Small intestine (tissue), 7 donors: ENCODE measurements around the gene SOS1. TPM values are rescaled to one million over a fixed set of nuclear protein-coding genes. Genes with fewer than 3 reads are reported as not detected.

ENCODE experiments used
- DNase-seq, 2 donors: peaks; one replicate each; pipeline versions ENCODE4 v3.0.0 to v3.0.0-alpha.2; 2013
- FAIRE-seq: peaks from 2 replicates; lab custom pipeline; 2012; peaks lifted over from hg19 to GRCh38; lab: Jason Lieb, UNC
- H3K27ac ChIP-seq, 3 donors: one replicate each; pipeline ENCODE4 v1.5.1; 2013; ENCODE audit warnings: low read length in 2 of 3, mild to moderate bottlenecking in 2 of 3, control low read depth in 1 of 3, inconsistent platforms in 1 of 3, low read depth in 1 of 3, moderate library complexity in 1 of 3
- H3K27me3 ChIP-seq, 3 donors: one replicate each; pipeline ENCODE4 v1.6.1; 2013; ENCODE audit warnings: low read length in 3 of 3, inconsistent platforms in 1 of 3; ENCODE audit not compliant: control insufficient read depth in 3 of 3, insufficient read depth in 3 of 3
- H3K36me3 ChIP-seq, 3 donors: one replicate each; pipeline ENCODE4 v1.6.1; 2013; ENCODE audit warnings: low read length in 3 of 3, inconsistent platforms in 1 of 3, low read depth in 1 of 3, mild to moderate bottlenecking in 1 of 3, moderate library complexity in 1 of 3; ENCODE audit not compliant: control insufficient read depth in 3 of 3, insufficient read depth in 2 of 3
- H3K4me1 ChIP-seq, 3 donors: one replicate each; pipeline ENCODE4 v1.6.1; 2013; ENCODE audit warnings: low read length in 2 of 3, inconsistent platforms in 1 of 3, low read depth in 1 of 3, mild to moderate bottlenecking in 1 of 3, moderate library complexity in 1 of 3; ENCODE audit not compliant: control insufficient read depth in 3 of 3, insufficient read depth in 2 of 3
- H3K4me3 ChIP-seq, 3 donors: one replicate each; pipeline ENCODE4 v1.5.1; 2013; ENCODE audit warnings: low read length in 3 of 3, control low read depth in 1 of 3, inconsistent platforms in 1 of 3, low read depth in 1 of 3, mild to moderate bottlenecking in 1 of 3, moderate library complexity in 1 of 3
- H3K9me3 ChIP-seq, 2 donors: one replicate each; pipeline ENCODE4 v1.6.1; 2013; ENCODE audit warnings: low read depth in 1 of 2, low read length in 1 of 2; ENCODE audit not compliant: control insufficient read depth in 2 of 2, insufficient read depth in 1 of 2
- WGBS, 3 donors: extraction: QIAGEN DNeasy Blood & Tissue Kit; methylation state at CpG; one replicate each; pipeline ENCODE4 v1.1.7; 2013; 5-methylcytosine and 5-hydroxymethylcytosine counted together
- polyA plus RNA-seq, 4 donors: library from polyadenylated mRNA; stranded (reverse) in 3 of 4; unstranded in 1 of 4; fragments of 200-250 nt in 3 of 4; fragments of 120-200 nt in 1 of 4; gene quantifications; one replicate each; pipeline versions ENCODE4 v1.2.1 to v1.2.3, GENCODE V29; 2013
- donor health status: healthy with polysubstance abuse.
- donor health status: control.
- donor health status: control.
- donor health status: Bipolar disorder and iron deficiency.
- donor health status: healthy.

Gene SOS1
- polyA plus RNA-seq, 4 donors = 7.8 to 43.0 (median 14.3) TPM

DNA sequence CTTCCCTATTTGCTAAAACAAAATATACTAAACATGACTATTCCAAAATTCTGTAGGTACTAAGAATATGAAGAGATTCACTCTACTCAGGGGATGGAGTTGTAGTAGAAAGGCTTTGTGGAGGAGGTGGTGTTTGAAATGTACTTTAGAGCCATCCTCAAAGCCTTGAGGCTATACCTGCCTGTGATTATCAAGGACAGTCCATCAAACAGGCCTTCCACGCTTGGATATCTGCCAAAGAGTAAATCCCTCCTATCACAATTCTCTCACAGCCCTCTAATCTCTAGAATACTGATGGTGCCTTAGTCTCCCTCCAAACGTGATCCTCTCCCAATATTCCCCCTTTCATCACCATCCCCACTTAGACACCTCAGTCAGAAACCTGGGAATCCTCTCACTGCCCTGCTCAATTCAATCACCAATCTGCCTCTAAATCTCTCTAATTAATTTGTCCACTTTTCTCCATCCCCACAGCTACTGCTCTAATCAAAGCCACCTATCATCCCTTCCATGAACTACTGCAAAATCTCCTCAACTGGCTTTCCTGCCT is 13.1 kb downstream of the SOS1 start:
- FAIRE-seq (no peak), DNase-seq (peak in 1 of 2 donors; percentile 22)
- H3K4me3 ChIP-seq = no peak overlapping the region
- 23 to 46% (median 31%) methylated on average over 2 of the region's 2 CpGs for WGBS, 3 donors
- peaks cover 0 to 18% (median 2%) of the 10 kb centered on the region in 3 donors for H3K36me3 ChIP-seq
- H3K4me1 ChIP-seq = peaks cover 0 to 2% (median 0%) of the 10 kb centered on the region in 3 donors
- H3K27ac ChIP-seq = no peak overlapping the region
- H3K27me3 ChIP-seq = no peaks in the 10 kb centered on the region
- no peaks in the 10 kb centered on the region for H3K9me3 ChIP-seq

DNA sequence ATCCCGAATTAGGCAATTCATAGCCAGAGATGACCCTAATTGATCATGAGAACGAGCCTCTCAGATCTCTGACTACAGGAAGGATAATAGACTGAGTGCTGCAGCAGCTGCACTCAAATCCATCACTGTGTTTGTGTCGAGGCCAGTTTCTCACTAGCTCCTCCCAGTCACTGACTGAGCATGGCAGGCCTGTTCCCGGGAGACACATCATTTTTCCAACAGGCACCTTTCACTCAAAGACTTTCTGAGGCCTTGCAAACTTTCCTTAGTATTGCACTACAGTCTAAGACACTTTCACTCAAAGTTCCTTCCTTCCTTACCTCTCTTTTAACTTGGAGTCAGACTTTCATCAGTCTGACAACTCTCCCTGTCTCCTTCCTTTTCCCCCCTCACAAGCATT is 13.7 kb downstream of the SOS1 start:
- WGBS, 3 donors = 17 to 36% (median 29%) methylated on average over 4 of the region's 4 CpGs
- H3K36me3 ChIP-seq = peaks cover 0 to 14% (median under 1%) of the 10 kb centered on the region in 3 donors
- H3K4me1 ChIP-seq = peaks cover 0 to 2% (median 0%) of the 10 kb centered on the region in 3 donors
- H3K27me3 ChIP-seq = no peaks in the 10 kb centered on the region
- no peak overlapping the region for H3K4me3 ChIP-seq
- DNase-seq (no peak), FAIRE-seq (no peak)
- H3K27ac ChIP-seq = peak overlapping the region in 1 of 3 donors; percentile 2
- no peaks in the 10 kb centered on the region for H3K9me3 ChIP-seq

DNA sequence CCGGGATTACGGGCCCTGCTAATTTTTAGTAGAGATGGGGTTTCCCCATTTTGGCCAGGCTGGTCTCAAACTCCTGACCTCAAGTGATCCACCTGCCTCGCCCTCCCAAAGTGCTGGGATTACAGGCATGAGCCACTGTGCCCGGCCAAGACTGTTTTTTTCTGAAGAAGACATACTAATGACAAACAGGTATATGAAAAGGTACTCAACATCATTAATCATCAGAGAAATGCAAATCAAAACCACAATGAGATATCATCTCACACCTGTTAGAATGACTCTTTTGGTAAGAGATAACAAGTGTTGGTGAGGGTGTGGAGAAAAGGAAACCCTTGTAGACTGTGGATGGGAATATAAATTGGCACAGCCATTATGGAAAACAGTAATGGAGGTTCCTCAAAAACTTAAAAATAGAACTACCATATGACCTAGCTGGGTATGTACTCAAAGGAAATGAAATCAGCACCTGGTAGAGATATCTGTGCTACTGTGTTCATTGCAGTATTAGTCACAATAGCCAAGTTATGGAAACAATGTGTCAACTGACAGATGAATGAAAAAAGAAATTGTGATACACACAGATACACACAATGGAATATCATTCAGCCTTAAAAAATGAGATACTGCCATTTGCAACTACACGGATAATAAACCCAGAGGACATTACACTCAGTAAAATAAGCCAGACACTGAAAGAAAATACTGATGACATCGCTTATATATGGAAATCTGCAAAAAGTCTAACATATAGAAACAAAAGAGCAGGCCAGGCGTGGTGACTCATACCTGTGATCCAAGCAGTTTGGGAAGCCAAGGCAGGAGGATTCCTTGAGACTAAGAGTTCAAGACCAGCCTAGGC is 20.8 kb downstream of the SOS1 start:
- H3K36me3 ChIP-seq = peaks cover 0 to 11% (median 0%) of the 10 kb centered on the region in 3 donors
- WGBS, 3 donors = 84 to 92% (median 89%) methylated on average over 7 of the region's 7 CpGs
- no peaks in the 10 kb centered on the region for H3K27me3 ChIP-seq
- H3K4me1 ChIP-seq = peaks cover 0 to 6% (median 0%) of the 10 kb centered on the region in 3 donors
- DNase-seq (no peak), FAIRE-seq (no peak)
- no peaks in the 10 kb centered on the region for H3K9me3 ChIP-seq
- H3K4me3 ChIP-seq = no peak overlapping the region
- H3K27ac ChIP-seq = no peak overlapping the region

GRCh38 chr2:39099310-39099869 is 21.5 kb downstream of the SOS1 start:
- no peak overlapping the region for H3K27ac ChIP-seq
- DNase-seq (no peak), FAIRE-seq (no peak)
- peaks cover 0 to 10% (median 0%) of the 10 kb centered on the region in 3 donors for H3K4me1 ChIP-seq
- peaks cover 0 to 11% (median 0%) of the 10 kb centered on the region in 3 donors for H3K36me3 ChIP-seq
- no peaks in the 10 kb centered on the region for H3K9me3 ChIP-seq
- 79 to 92% (median 87%) methylated on average over 2 of the region's 2 CpGs for WGBS, 3 donors
- no peaks in the 10 kb centered on the region for H3K27me3 ChIP-seq
- H3K4me3 ChIP-seq = no peak overlapping the region

DNA sequence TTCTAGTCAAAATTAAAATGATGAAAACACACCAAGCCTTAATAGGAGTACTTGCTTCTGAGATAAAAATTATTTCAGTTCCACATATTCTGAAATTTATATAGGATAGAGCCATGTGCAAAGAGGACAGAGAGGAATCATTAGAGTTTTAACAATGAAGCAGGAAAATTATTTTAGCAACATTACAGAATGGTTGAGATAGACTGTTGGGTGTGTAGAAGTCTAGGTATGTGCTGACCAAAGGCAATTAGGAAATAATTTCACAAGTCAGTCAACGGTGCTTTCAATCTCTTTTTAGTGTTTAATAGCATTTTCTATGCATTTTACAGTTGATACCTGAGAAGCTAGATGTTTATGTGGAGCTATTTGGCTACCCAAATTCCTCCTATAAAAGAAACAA is 25.2 kb downstream of the SOS1 start:
- Histone ChIP-seq H3K36me3 (peaks cover 0 to 4% (median 0%) of the 10 kb centered on the region in 3 donors), H3K27ac (no peak overlapping the region), H3K4me1 (peaks cover 0 to 13% (median 3%) of the 10 kb centered on the region in 3 donors), H3K4me3 (no peak overlapping the region), H3K9me3 (no peaks in the 10 kb centered on the region), H3K27me3 (no peaks in the 10 kb centered on the region)
- FAIRE-seq (no peak), DNase-seq (no peak)
- 38 to 44% (median 43%) methylated on average over 1 of the region's 1 CpG for WGBS, 3 donors

DNA sequence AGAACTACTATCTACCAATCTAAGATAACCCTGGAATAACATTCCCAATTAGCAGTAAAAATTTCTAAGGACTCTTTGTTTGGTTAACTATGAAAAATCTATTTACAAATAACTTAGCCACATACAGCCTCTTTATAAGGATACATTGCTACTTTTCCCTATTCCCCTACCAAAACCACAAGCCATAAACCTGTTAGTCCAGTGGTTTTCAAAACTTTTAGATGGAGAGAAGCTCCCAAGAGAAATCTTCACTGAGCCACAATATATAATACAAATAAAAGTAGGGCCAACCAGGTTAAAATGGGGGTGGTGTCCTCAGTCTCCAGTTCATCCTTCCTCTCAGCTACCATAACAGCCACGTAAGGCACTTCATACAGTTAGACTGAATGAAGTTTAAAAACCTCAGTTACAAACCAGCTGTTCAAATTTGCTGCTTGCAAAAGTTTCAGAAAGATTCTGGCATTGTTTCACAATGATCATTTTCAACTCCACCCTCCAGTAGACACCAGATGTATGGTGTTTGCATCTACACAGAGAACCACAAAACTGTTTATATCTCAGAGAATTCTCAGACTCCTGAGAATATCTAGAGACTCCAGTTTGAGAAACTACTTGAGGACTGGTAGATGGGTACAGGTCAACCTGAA is 26.0 kb downstream of the SOS1 start:
- H3K4me1 ChIP-seq = peaks cover 0 to 13% (median 3%) of the 10 kb centered on the region in 3 donors
- H3K27ac ChIP-seq = peak overlapping the region in 1 of 3 donors; percentile 64
- H3K36me3 ChIP-seq = peaks cover 0 to 9% (median 0%) of the 10 kb centered on the region in 3 donors
- no peak for DNase-seq
- no peaks in the 10 kb centered on the region for H3K9me3 ChIP-seq
- H3K4me3 ChIP-seq = no peak overlapping the region
- FAIRE-seq = no peak
- H3K27me3 ChIP-seq = no peaks in the 10 kb centered on the region
- WGBS, 3 donors = 44 to 82% (median 54%) methylated on average over 1 of the region's 1 CpG

DNA sequence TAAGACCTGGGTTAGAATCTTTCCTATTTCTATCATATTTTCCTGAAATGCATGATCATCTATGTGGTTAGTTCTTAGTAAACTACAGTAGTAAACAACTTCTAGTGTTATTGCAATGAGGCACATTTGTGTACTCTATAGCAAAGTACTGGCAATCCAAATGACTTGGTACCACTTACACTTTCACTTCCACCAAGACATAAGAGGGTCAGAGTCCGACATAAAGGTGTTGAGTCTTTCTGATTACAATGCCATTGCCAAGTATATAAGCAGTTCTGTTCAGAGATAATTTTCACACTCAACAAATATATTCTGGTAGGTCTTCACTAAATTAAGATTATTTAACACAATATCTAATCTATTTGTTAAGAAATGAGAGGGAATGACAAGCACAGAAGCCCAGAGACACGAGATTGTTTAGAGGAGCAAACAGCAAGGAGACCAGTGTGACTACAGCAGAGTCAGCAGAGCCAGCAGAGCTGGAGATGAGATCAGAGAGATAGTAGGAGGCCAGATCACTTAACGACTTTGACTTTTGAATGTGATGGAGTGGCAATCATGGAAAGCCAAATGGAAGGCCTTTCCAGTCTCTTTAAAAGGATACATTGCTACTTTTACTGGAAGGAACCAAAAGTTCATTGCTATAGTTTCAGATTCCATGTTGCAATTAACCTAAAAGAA is 27.5 kb downstream of the SOS1 start:
- peak; percentile 92 for FAIRE-seq
- peak overlapping the region; percentile 31 to 83 (median 32) for H3K27ac ChIP-seq
- DNase-seq = peak; percentile 59 to 89
- no peaks in the 10 kb centered on the region for H3K27me3 ChIP-seq
- peaks cover 0 to 9% (median 0%) of the 10 kb centered on the region in 3 donors for H3K36me3 ChIP-seq
- no peak overlapping the region for H3K4me3 ChIP-seq
- 8 to 31% (median 25%) methylated on average over 3 of the region's 3 CpGs for whole genome bisulfite sequencing, 3 donors
- H3K4me1 ChIP-seq = peaks cover 0 to 13% (median 3%) of the 10 kb centered on the region in 3 donors
- no peaks in the 10 kb centered on the region for H3K9me3 ChIP-seq
